Astrocyte of the cerebellum (primary cell): ENCODE data around the gene EVI5L.

ENCODE experiments used
- DNase-seq: peaks from one replicate; pipeline ENCODE4 v3.0.0-alpha.2; 2011; ENCODE audit warnings: low read depth
- H3K4me3 ChIP-seq: 2 replicates; pipeline ENCODE4 v1.5.1; 2011; ENCODE audit warnings: mild to moderate bottlenecking, low read depth, low read length, moderate library complexity
- CTCF ChIP-seq: IDR thresholded peaks from 2 replicates; pipeline ENCODE4 v1.5.1; 2012; ENCODE audit warnings: low read length, low read depth, moderate library complexity, mild to moderate bottlenecking; ENCODE audit errors: missing control alignments
- in situ Hi-C: cut with HindIII; loops from 2 replicates; pipeline ENCODE4 v1.10.0; 2017; ENCODE audit warnings: low sequenced_read_pairs

The EVI5L gene

GRCh38 chr19:7895565-7895964 is 65.5 kb downstream of the EVI5L start:
- H3K4me3 ChIP-seq, result no peak overlapping the region
- in situ Hi-C loops, result no loop called here
- no peak for DNase-seq
- no peak for TF ChIP-seq CTCF

- in situ Hi-C loops, result no loop called here
- DNase-seq, result no peak
- H3K4me3 ChIP-seq, result no peak overlapping the region
- TF ChIP-seq CTCF, result no peak
Observed at GRCh38 chr19:7897292-7897691, 67.3 kb downstream of the EVI5L start.

GRCh38 chr19:7898967-7899366 is 68.9 kb downstream of the EVI5L start:
- no peak for DNase-seq
- no peak overlapping the region for H3K4me3 ChIP-seq
- in situ Hi-C loops, result no loop called here
- no peak for TF ChIP-seq CTCF

GRCh38 chr19:7899751-7900378 is 69.8 kb downstream of the EVI5L start:
- no peak for DNase-seq
- in situ Hi-C loops, result no loop called here
- no peak overlapping the region for H3K4me3 ChIP-seq
- TF ChIP-seq CTCF, result no peak

GRCh38 chr19:7900401-7900870 is 70.4 kb downstream of the EVI5L start:
- TF ChIP-seq CTCF, result no peak
- in situ Hi-C loops, result no loop called here
- no peak overlapping the region for H3K4me3 ChIP-seq
- no peak for DNase-seq

GRCh38 chr19:7900931-7901330 is 70.9 kb downstream of the EVI5L start:
- in situ Hi-C loops, result no loop called here
- no peak for TF ChIP-seq CTCF
- DNase-seq, result no peak
- no peak overlapping the region for H3K4me3 ChIP-seq
